HG02973 (cell line): ENCODE data around the gene HHATL.

Experiments
- ATAC-seq: cut with Tn5 transposase; IDR thresholded peaks from one replicate; pipeline ENCODE4 v1.9.1; 2021; ENCODE audit warnings: moderate library complexity; ENCODE audit not compliant: unreplicated experiment

Gene HHATL, protein sequence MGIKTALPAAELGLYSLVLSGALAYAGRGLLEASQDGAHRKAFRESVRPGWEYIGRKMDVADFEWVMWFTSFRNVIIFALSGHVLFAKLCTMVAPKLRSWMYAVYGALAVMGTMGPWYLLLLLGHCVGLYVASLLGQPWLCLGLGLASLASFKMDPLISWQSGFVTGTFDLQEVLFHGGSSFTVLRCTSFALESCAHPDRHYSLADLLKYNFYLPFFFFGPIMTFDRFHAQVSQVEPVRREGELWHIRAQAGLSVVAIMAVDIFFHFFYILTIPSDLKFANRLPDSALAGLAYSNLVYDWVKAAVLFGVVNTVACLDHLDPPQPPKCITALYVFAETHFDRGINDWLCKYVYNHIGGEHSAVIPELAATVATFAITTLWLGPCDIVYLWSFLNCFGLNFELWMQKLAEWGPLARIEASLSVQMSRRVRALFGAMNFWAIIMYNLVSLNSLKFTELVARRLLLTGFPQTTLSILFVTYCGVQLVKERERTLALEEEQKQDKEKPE

DNA sequence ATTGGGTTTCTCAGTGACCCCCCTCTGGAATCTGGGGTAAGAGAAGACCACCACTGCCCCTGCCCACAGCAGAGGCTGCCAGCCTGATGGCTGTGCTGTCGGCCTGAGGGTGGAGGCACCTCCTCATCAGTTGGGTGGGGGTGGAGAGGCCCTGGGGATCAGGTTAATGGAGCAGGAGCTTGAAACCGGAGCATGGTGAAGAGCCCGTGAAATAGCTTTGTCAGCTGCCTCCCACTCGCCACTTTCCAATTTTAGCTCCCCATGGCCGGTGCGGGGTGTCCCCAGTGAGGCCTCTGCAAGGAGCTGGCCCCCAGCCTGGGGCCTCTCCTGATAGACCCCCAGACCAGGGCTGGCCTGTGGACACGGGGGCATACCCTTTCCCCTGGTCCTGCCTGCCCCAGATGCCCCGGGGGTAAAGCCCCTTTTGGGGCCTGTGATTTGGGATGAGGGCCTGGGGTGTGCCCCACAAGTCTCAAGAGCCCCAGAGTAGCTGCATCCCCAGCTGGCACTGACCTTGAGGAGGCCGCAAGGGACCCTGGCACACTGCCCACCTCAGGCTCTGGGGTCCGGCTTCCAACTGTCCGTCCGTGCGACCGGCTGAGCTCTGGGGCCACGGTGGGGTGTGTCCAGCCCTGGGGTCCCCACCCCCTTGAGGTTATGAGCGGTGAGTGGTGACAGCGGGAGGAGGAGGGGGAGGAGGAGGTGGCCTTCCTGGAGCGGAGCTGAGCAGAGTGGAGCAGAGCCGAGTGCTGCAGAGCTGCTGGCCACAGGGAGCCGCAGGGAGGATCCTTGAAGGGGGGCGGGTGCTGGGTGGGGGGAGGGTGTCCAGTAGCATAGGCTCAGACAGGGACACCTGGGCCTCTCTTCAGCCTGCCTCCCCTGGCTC, at the start of gene HHATL:
TSS of gene HHATL (minus strand) at position 733 of the 886 bp plus-strand sequence. CDS start 1,972 bp downstream, outside the sequence.
- ATAC-seq, result no peak

DNA sequence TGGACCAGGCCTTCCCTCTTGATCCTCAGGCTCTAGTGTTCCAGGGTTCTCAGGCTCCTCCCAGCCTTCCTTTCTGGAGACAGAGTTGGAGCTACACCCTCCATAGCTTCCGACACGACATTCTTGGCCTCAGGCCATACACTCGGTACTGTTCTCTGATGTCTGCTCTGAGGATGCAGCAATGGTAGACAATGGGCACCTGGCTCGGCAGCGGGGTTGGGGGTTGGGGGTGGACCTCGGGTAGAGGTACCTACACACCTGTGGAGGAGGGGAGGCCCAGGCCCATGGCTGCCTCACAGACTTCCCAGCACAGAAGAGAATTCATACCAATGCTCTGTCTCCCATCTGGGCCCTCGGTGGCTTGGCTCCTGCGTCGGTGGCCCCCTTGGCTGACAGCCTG, 49.0 kb upstream of the HHATL start:
- ATAC-seq, result no peak

DNA sequence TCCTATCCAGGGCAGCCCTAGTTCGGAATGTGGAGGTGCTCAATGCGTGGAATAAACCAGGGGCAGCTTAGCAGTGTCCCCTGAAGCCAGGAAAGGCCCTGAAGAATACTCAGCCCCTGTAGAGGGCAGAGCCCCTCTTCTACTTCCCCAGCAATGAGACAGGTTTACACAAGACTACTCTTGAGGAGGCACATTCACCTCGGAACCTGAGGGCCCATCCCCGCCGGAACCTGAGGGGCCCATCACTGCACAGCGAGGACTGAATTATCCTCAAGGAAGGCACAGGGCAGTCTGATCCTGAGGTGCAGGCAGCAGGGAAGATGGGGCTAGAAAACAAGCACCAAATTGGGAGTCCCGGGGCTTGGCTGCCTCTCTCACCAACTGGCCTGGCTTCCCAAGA, 48.2 kb upstream of the HHATL start:
- ATAC-seq, result no peak

DNA sequence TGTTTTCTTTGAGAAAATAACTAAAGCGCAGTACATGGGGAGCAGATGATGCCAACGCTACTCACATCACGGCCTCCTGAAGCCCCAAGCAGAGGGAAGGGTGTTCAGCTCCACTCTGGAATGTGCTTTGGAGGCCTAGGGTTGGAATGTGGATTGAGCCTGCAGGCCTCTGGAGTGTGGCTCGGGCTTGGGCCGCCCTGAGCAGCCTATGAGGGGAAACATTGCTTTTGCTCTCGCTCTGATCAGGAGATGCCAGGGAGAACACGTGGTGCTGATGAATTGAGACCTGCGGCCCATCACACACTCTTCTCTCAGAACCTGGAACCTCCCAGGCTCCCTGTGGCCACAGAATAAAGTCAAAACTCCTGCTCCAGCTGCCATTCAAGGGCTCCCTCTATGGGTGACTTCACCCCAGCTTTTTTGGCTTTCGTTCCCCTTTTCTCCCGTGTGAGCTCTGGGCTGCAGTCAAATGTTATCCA, 47.2 kb upstream of the HHATL start:
- no peak for ATAC-seq

DNA sequence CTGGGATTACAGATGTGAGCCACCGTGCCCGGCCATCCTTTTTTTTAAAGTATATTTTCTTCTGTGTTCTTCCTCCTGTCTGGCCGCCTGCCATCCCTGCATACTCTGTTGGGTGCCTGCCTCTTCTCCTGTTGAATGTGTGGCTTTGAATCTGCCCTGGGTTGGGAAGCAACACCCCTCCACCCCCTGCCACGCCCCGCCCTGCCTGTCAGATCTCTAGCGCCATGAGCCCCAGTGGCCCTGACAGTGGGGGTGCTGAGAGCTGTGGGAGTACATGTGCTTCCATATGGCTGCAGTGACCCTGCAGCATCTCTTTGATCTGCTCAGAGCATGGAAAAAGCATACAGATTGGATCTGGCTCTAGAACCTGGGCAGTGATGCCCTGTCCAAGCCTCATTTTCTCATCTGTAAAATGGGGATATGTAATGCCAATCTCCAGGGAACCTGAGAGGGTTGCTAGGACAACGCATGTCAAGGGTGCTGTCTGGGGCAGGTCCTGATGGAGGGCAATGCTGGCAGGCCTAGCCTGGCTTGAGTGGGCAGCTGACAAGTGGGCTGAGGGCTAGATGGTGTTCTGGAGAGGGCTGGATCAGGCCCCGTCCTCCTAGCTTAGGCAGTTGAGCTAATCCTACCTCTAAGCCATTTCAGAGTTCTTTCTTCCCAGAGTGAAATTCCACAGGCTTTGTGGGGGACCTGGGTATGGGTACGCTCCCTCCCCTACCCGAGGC, 46.6 kb upstream of the HHATL start:
- ATAC-seq, result no peak

DNA sequence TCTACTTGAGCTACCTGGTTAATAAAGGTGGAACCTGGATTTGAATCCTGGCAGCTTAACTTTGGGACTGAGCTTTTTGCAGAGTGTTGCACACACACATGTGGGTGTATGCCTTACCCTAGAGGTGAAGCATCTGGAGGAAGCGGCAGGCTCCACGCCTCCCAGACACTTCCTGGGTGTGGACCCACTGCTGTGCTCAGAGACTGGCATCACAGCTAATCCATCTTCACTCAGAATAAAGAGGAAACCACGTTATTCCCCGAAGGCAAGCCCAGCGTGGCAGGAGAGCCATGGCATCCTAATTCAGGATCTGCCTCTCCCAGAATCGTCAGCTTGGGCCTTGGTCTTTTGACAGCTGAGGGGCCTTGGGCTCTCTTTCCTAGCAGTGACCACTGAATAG, 45.0 kb upstream of the HHATL start:
- no peak for ATAC-seq

DNA sequence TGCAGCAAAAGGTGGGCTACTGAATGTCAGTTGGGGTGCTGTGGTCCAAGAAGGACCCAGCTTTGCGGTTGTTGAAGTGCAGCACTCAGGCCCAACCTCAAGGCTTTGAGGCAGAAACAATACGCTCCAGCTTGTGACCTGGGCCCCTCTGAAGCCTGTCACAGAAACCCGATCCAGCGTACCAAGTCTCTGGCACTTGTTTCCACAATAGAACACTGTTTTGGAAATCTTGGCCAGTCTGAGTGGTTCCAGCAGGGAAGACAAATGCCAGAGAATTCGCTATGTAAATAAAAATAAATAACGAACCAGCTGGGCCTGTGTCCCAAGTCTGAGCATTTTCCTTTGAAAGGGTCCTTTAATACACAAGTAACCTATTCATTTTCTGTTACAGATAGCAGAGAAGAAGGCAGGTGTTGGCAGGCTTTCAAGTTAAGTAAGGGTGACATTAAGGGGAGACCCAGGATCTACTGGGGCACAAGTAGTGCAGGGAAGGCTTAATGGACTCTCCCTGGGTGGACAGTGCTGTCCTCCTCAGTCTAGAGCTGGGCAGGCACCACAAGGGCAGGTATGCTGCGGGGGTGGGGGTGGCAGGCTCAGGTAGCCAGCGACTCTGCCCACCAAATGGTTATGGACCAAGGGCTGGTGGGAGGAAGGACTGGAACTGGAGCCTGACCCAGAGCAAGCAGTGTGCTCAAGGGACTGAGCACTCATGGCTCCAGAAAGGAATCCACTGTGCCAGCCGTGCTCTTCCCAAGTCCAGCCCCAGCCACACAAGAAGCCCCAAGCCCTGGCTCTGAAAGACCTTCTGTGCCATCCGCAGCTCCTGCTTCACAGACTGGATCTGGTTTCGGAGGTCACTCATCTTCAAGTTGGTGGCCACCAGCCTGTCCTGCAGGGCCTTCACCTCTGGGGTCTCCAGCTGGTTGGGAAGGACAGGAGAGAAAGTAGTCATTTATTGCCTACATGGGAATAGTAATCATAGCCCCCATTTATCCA, 44.2 kb upstream of the HHATL start:
- ATAC-seq, result no peak

DNA sequence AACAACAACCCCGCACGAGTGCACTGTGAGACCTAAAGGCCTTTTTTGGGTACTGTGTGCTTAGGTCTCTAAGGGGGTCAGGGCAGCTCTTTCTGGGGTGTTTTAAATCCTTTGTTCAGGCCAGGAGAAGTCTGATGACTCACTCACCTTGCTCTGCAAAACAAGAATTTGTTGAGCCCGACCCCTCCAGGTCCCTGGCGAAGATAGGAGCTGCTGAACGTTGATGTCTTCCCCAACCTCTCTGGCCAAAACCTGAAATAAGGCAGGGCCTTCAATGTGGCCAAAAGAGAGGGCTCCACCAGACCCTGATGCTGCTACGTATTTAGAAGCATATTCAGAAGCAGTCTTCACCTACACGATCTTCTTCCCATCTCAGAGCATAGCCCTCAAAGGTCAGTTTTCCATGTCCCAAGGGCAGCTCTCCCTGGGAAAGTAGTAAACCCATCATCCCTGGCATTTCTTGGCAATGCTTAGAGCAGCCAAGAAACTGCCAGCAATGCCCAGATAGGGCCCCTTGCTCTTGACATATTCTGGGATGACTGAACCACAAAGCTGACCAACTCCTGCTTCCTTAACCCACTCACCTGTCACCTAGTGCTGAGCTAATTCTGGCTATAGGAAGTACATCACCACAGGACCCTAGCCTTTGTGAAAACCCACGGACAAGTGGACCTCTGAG, 43.3 kb upstream of the HHATL start:
- no peak for ATAC-seq

DNA sequence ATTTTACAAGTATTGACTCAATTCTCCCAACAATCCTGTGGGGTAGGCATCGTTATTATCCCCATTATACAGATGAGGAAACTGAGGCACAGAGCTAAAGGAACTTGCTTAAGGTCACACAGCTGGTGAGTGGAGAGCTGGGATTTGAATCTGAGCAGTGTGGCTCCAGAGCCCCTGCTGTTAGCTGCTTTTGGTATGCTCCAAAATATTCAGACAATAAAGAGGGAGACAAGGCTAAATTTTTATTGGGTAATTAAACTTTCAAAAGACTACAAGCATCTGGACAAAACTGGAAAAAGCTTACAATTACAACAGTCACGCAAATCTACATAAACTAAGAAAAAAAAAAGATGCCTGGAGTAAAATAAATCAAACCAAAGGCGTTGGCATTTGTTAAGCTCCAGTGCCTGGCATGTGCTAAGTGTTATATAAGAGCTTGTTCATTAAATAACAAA, 42.7 kb upstream of the HHATL start:
- ATAC-seq, result no peak

DNA sequence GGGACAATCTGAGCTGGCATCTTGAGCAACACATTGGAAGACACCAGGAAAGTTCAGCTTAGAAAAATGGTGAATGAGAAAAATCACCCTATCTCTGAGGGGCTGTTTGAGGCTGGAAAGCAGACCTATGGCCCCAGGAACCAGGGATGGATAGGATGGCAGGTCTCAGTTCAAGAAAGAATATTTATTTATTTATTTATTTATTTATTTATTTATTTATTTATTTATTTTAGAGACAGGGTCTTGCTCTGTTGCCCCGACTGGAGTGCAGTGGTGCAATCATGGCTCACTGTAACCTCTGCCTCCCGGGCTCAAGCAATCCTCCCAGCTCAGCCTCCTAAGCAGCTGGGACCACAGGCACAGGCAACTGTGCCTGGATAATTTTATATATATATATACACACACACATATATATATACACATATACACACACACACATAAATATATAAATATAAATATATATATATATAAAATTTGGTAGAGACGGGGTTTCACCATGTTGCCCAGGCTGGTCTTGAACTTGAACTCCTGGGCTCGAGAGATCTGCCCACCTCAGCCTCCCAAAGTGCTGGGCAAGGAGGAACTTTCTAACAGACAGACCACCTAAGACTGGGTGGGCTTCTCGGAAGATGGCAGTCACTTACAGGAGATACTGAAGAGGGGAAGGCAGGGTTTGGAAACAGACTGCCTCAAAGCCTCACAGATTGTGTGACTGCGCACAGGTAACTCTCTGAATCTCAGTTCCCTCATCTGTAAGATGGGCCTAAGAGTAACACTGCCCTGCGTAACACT, 40.8 kb upstream of the HHATL start:
- no peak for ATAC-seq

DNA sequence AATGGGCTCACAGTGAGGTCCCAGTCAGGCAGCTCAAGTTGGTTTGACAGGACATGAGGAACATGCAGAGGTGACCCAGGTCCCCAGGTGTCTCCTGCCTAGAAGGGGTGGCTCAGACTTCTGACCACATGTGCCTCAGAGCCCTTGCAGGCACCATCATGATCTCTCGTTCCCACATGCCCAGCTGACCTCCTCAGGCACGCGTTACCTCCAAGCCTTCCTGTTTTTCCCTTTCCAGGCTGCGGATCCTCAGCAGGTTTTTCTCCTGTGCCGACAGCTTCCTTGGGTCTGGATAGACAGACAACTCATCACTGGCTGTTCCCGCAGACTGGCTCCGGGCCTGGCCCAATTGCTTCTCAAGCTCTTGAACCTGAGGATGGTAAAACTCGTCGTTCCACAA, 40.1 kb upstream of the HHATL start:
- no peak for ATAC-seq

DNA sequence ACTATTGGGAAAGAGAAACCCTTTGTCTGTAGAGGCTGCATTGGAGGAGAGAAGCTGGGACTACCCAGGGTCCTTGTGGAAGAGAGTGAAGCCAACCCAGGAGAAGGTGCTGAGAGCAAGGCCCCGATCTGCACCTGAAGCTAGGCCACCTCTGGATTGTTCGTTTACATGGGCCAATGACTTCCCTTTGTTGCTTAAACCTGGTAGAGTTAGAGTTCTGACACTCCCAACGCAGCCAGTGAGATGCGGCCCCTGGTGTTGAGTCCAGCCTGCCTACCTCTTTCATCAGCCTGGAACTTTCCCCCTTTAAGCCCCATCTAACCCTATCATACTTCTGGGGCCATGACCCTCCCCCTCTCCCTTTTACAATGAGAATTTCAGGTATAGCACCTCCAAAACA, 39.7 kb upstream of the HHATL start:
- ATAC-seq, result no peak

DNA sequence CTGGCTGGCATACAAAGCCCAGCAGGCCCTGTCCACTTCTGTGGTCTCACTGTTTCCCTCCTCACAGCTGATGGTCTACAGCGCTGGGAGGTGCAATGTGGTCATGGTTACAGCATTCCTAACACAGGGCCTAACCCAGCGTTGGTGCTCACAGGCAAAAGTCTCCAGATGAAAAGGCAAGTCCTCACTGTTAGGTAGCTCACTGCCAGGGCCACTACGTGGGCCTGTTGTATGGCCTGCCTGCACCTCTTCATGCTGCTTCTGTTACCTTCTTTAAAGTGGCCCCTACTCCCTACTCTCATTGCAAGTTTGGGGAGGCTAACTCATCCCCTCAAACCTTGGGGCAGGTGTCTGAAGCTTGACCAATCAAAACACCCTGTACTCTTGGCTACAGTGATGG, 39.2 kb upstream of the HHATL start:
- ATAC-seq, result no peak

DNA sequence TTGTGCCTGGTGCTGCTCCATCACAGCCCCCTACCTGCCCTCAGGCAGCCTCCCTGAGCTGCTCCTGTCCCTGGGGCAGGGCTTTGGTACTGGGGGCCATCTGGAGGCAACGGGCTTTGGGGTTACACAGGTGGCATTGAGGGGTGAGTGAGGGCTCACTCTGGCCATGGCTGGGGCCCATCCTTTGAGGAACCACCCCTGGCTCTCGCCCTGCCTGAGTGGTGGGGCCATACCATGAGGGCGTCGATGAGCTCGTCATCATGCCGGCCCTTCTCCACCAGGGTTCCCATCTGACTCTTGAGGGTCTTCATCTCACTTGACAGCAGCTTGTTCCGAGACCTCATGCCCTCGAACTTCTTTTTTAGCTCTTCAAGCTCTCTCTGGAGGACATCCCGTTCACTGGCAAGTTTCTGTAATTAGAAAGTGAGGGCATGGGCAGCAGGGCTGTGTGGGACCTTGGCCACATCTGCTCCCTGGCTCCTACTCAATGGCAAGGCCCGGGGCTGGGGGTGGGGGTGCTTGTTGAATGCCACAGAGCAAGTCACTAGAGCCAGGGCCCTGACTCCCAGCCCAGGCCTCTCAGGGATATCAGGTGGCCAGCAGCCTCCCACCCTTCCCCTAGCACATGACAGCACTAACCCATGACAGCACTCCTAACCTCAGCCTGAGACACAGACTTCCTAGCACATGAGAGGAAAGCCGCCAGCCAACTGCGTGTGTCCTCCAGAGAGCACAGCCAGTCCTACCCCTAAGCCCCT, 37.0 kb upstream of the HHATL start:
- ATAC-seq, result no peak

DNA sequence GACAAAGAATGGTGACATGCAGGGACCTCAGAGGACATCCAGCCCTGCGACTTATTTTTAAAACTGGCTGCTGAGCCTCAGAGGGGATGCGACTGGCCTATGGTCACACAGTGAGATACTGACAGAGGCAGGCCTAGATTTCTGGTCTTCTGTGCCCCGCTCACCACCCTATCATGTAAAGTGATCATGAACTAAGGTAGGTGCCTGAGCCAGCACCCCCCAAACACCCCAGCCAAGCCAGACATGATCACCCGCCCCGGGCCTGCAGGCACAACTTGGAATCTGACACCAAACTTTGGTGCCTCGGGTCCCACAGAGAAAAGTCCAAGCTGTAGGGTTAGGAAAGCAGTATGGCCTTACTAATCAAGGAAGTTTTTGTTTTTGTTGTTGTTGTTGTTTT, 33.9 kb upstream of the HHATL start:
- ATAC-seq, result no peak

DNA sequence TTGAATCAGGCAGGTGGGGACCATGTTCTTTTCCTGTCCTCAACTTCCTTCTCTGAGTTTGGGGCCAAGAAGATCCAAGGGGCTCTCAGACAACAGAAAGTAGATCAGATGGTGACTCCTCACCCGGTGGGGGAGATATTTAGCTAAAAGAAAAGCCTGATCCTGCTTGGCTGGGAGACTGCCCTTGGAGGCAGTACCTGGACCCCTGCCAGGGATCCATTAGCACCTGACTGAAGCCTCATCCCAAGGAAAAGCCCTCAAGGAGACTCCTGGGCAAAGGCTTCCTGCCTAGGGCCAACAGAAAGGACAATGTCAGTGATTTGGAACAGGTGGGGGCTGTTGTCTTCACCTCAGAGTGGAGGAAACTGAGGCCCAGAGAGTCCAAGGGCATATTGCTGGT, 33.5 kb upstream of the HHATL start:
- no peak for ATAC-seq

DNA sequence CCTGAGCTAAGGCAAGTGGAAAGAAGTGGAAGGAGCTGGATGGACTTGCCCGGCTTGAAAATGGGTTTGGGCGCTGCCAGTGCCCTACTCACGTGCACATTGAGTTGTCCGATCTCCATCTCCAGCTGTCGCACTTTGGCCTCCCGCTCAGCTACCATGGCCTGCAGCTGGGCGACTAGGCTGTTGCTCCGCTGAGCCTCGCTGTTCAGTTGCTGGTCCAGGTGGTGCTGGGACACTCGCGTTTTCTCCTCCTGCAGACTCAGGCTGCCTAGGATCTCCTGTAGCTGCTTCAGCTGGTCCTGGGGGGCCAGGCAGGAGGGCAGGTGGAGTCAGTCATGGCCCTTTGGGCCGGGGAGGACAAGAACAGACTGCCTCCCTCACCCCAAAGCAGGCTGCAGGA, 33.0 kb upstream of the HHATL start:
- no peak for ATAC-seq

DNA sequence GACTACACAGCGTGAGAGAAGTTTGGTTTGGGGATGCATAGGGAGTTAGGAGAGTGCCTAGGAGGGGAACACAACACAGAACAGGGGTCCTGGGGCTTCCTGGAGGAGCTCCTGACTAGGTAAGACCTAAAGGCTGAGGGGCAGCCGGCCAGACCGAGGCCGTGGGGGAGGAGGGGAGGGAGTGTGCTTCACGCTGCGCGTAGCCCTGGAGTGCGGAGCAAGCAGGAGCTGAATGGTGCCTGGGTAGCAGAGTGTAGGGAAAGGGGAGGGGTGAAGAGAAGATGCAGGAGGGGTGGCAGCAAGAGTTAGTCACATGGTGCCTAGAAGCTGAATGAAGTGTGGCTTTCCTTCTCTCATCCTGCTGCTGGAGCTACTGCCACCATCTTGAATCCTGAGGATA, 32.4 kb upstream of the HHATL start:
- no peak for ATAC-seq
